SU-DHL-6 (cell line): ENCODE results near the gene NT5DC2.

Experiments used
- H2AFZ ChIP-seq: fragments of 200-600 bp; sonication (generic); 2 replicates; pipeline ENCODE4 v1.6.1; 2014; ENCODE audit warnings: low read depth, mild to moderate bottlenecking, moderate library complexity, mixed read lengths, antibody characterized with exemption, low read length; ENCODE audit not compliant: severe bottlenecking
- H3F3A ChIP-seq: fragments of 200-600 bp; shearing (Covaris generic); 2 replicates; pipeline ENCODE4 v1.6.0; 2016; ENCODE audit warnings: antibody characterized with exemption, mild to moderate bottlenecking; ENCODE audit not compliant: insufficient read depth
- H3K27ac ChIP-seq: fragments of 200-600 bp; sonication (generic); 2 replicates; pipeline ENCODE4 v1.5.1; 2016; ENCODE audit warnings: low read depth, mild to moderate bottlenecking, low read length, moderate library complexity, mixed read lengths
- H3K27me3 ChIP-seq: fragments of 200-600 bp; sonication (generic), shearing (Covaris generic); 2 replicates; pipeline ENCODE4 v1.6.0; 2014; ENCODE audit warnings: mild to moderate bottlenecking, low read length
- H3K36me3 ChIP-seq: fragments of 200-600 bp; sonication (generic); 2 replicates; pipeline ENCODE4 v1.6.1; 2014; ENCODE audit warnings: mild to moderate bottlenecking, low read length, mixed read lengths
- H3K4me2 ChIP-seq: fragments of 300-600, 200-600 bp; shearing (Covaris generic), sonication (generic); 2 replicates; pipeline ENCODE4 v1.6.0; 2014; ENCODE audit warnings: low read length, low read depth, mild to moderate bottlenecking; ENCODE audit not compliant: poor library complexity, severe bottlenecking
- H3K4me3 ChIP-seq: fragments of 200-600 bp; sonication (generic); 2 replicates; pipeline ENCODE4 v1.5.1; 2014; ENCODE audit warnings: antibody characterized with exemption, low read length, mild to moderate bottlenecking, mixed read lengths; ENCODE audit not compliant: insufficient read depth, poor library complexity, severe bottlenecking
- H3K79me2 ChIP-seq: fragments of 200-600 bp; sonication (generic); 2 replicates; pipeline ENCODE4 v1.6.1; 2014; ENCODE audit warnings: mild to moderate bottlenecking, low read length, moderate library complexity; ENCODE audit not compliant: insufficient read depth
- H3K9ac ChIP-seq: fragments of 200-600 bp; sonication (generic); 2 replicates; pipeline ENCODE4 v1.7.0; 2014; ENCODE audit warnings: mild to moderate bottlenecking, low read length
- H3K9me2 ChIP-seq: fragments of 200-600 bp; sonication (generic); replicated peaks from 2 replicates; pipeline ENCODE4 v1.6.1; 2014; ENCODE audit warnings: low read length; ENCODE audit not compliant: insufficient read depth
- H3K9me3 ChIP-seq: fragments of 200-600 bp; sonication (generic); 2 replicates; pipeline ENCODE4 v1.6.1; 2014; ENCODE audit warnings: low read length, mixed read lengths; ENCODE audit not compliant: insufficient read depth
- H4K20me1 ChIP-seq: fragments of 200-600 bp; sonication (generic); 2 replicates; pipeline ENCODE4 v1.6.1; 2014; ENCODE audit warnings: low read depth, mild to moderate bottlenecking, antibody characterized with exemption, low read length, moderate library complexity, mixed read lengths
- CTCF ChIP-seq: fragments of 200-600 bp; sonication (generic); IDR thresholded peaks from one replicate; pipeline ENCODE4 v1.5.1; 2017; ENCODE audit warnings: antibody characterized with exemption, mild to moderate bottlenecking, low read length, moderate library complexity; ENCODE audit not compliant: insufficient read depth, poor library complexity, severe bottlenecking
- EZH2phosphoT487 ChIP-seq: fragments of 200-600 bp; sonication (generic), shearing (Covaris generic); conservative IDR thresholded peaks from 2 replicates; pipeline ENCODE4 v1.6.1; 2018; ENCODE audit warnings: mild to moderate bottlenecking, antibody characterized with exemption, low read length, moderate library complexity, mixed read lengths

NT5DC2 gene

GRCh38 chr3:52529376-52530333, 4.0 kb downstream of the NT5DC2 start:
- Histone ChIP-seq H3K4me3 (no peak overlapping the region), H3K36me3 (0 out of 2 replicates have a peak, but pooled peaks cover 4% of the 10 kb centered on the region), H3K9me3 (no peaks in the 10 kb centered on the region), H3K79me2 (peaks cover 45% of the 10 kb centered on the region), H3K9me2 (no peaks in the 10 kb centered on the region), H2AFZ (no peak overlapping the region), H4K20me1 (peaks cover 9% of the 10 kb centered on the region; the same call in 1 of the 2 replicates), H3K27ac (no peak overlapping the region), H3K4me2 (no peak overlapping the region), H3K9ac (no peak overlapping the region), H3K27me3 (no peaks in the 10 kb centered on the region), H3F3A (peaks cover 6% of the 10 kb centered on the region)
- TF ChIP-seq EZH2phosphoT487 = no peak
- no peak for TF ChIP-seq CTCF

GRCh38 chr3:52528586-52529375, 4.9 kb downstream of the NT5DC2 start:
- H3K4me3 ChIP-seq = no peak overlapping the region
- H3K9me3 ChIP-seq = no peaks in the 10 kb centered on the region
- no peak overlapping the region for H3K4me2 ChIP-seq
- H3K27ac ChIP-seq = no peak overlapping the region
- no peak for TF ChIP-seq CTCF
- no peak for TF ChIP-seq EZH2phosphoT487
- peaks cover 40% of the 10 kb centered on the region for H3K79me2 ChIP-seq
- no peaks in the 10 kb centered on the region for H3F3A ChIP-seq
- H4K20me1 ChIP-seq = peaks cover 9% of the 10 kb centered on the region; the same call in 1 of the 2 replicates
- H3K27me3 ChIP-seq = no peaks in the 10 kb centered on the region
- no peaks in the 10 kb centered on the region for H3K9me2 ChIP-seq
- peaks cover 4% of the 10 kb centered on the region; the same call in 1 of the 2 replicates for H3K36me3 ChIP-seq
- H2AFZ ChIP-seq = no peak overlapping the region
- no peak overlapping the region for H3K9ac ChIP-seq

- H3K4me2 ChIP-seq = no peak overlapping the region
- H3F3A ChIP-seq = no peaks in the 10 kb centered on the region
- H3K27me3 ChIP-seq = no peaks in the 10 kb centered on the region
- H3K9me2 ChIP-seq = no peaks in the 10 kb centered on the region
- no peaks in the 10 kb centered on the region for H3K9me3 ChIP-seq
- no peak overlapping the region for H3K27ac ChIP-seq
- H3K36me3 ChIP-seq = peaks cover 4% of the 10 kb centered on the region; the same call in 1 of the 2 replicates
- no peak overlapping the region for H3K9ac ChIP-seq
- H3K4me3 ChIP-seq = no peak overlapping the region
- TF ChIP-seq EZH2phosphoT487 = no peak
- no peak for TF ChIP-seq CTCF
- no peak overlapping the region for H2AFZ ChIP-seq
- peaks cover 9% of the 10 kb centered on the region; the same call in 1 of the 2 replicates for H4K20me1 ChIP-seq
- peaks cover 36% of the 10 kb centered on the region for H3K79me2 ChIP-seq
Observed at GRCh38 chr3:52527732-52528585, 5.7 kb downstream of the NT5DC2 start.
